Breast epithelium (tissue), 4 donors: ENCODE data around the gene TM2D1. TPM values are rescaled to one million over a fixed set of nuclear protein-coding genes. Genes with fewer than 3 reads are reported as not detected.

ENCODE experiments used
- DNase-seq, 2 donors: peaks; one replicate each; pipeline ENCODE4 v3.0.0-alpha.2; 2019; ENCODE audit warnings: low spot score in 2 of 2
- H3K27ac ChIP-seq, 2 donors: fragments of 200-600 bp; sonication (generic) in 1 of 2; one replicate each; pipeline ENCODE4 v1.5.1; 2016 to 2019; ENCODE audit warnings: mild to moderate bottlenecking in 1 of 2
- H3K27me3 ChIP-seq, 2 donors: fragments of 200-600 bp; sonication (generic) in 1 of 2; one replicate each; pipeline versions ENCODE4 v1.5.1 to v1.6.0; 2017 to 2019; ENCODE audit warnings: control low read depth in 1 of 2, mild to moderate bottlenecking in 1 of 2
- H3K36me3 ChIP-seq: fragments of 200-600 bp; one replicate; pipeline ENCODE4 v1.5.1; 2019
- H3K4me1 ChIP-seq, 2 donors: fragments of 200-600 bp; sonication (generic); one replicate each; pipeline ENCODE4 v1.5.1; 2016 to 2019; ENCODE audit warnings: control low read depth in 1 of 2
- H3K4me3 ChIP-seq, 3 donors: fragments of 200-600 bp; sonication (generic); 1 replicate in 2 of 3; 2 replicates in 1 of 3; pipeline ENCODE4 v1.5.1; 2016 to 2019; ENCODE audit warnings: mild to moderate bottlenecking in 3 of 3, moderate library complexity in 2 of 3
- H3K9me3 ChIP-seq, 2 donors: fragments of 200-600 bp; sonication (generic) in 1 of 2; one replicate each; pipeline ENCODE4 v1.5.1; 2016 to 2019; ENCODE audit warnings: control low read depth in 1 of 2
- CTCF ChIP-seq, 3 donors: fragments of 450-650 bp; IDR thresholded peaks; one replicate each; pipeline ENCODE4 v1.5.1; 2016 to 2017; ENCODE audit warnings: antibody characterized with exemption in 3 of 3, mild to moderate bottlenecking in 3 of 3, moderate library complexity in 3 of 3
- POLR2A ChIP-seq: fragments of 450-650 bp; IDR thresholded peaks from one replicate; pipeline ENCODE4 v1.6.1; 2016; ENCODE audit warnings: antibody characterized with exemption, mild to moderate bottlenecking, moderate library complexity
- POLR2AphosphoS5 ChIP-seq, 3 donors: sonication (generic); formaldehyde crosslinking; IDR thresholded peaks; one replicate each; pipeline ENCODE4 v1.6.1; 2017; ENCODE audit warnings: antibody characterized with exemption in 3 of 3
- intact Hi-C: fragments of 100-400 bp; cut with DNase I; formaldehyde crosslinking; loops from one replicate; pipeline ENCODE4 v1.15.1; 2023; ENCODE audit warnings: low total_unique reads
- total RNA-seq, 3 donors: library from RNA; depleted of rRNA; stranded (reverse); fragments of >200 nt; gene quantifications; one replicate each; pipeline ENCODE4 v1.1.0, GENCODE V29; 2016

Gene TM2D1
- 10 to 100 TPM; 65.4 to 85.9 (median 76.1) TPM for total RNA-seq

DNA sequence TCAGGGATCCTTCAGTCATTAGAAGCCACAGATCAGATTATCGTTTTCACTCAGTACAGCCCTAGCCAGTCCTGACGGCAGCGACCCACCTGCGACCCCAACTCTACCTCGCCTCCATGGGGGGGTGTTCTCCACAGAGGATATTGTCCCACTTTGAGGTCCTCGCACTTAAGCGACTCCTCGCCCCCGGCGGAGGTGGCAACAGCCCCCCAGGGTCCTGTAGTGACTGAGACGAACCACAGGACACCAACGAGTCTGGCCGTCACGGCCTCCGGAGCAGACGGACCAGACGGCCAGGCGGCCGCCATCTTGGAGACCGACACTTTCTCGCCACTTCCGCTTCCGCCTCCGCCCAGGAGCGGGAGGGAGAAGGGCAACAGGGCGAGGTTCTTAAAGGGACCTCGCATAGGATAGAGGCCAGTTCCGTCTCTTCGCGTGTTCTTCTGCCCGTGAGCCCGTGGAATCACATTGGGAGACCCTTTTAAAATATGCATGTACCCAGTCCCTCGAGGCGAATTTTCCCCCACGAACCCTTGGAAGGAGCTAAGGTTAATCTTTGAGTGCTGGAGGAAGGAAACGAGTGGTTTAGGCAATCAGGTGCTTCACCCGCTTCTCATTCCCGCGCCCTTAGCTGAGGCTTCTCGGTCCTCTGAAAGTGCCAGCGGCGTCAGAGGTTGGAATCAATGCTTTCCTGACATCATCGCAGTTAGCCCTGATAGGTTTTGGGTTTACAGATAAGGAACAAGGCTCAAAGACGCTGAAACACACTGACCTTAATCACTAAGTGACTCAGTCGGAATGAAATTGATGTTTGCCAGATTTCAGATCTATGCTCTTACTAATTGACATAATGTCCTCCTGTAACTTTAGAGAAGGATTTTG, at the start of gene TM2D1:
TSS of gene TM2D1 (minus strand) at position 329 of the 882 bp plus-strand sequence. CDS start at position 308, 21 bp downstream.
- peak within 1 kb of the TSS; percentile 94 to 96 for H3K27ac ChIP-seq
- peak; percentile 83 to 84 for DNase-seq
- H3K4me3 ChIP-seq, result peak within 1 kb of the TSS; percentile 93 to 100 (median 98)
- peak; percentile 97 to 98 (median 98) for TF ChIP-seq POLR2AphosphoS5 (IDR thresholded peaks at IDR 0.05)
- TF ChIP-seq POLR2A, result peak; percentile 87
- no peak for TF ChIP-seq CTCF (IDR thresholded peaks at IDR 0.05)
- H3K27me3 ChIP-seq, result no peaks in the 10 kb centered on the region
- H3K9me3 ChIP-seq, result no peaks in the 10 kb centered on the region
- H3K4me1 ChIP-seq, result peaks cover 0 to 9% of the 10 kb centered on the region in 2 donors
- intact Hi-C loops, result no loop called here
- H3K36me3 ChIP-seq, result no peaks in the 10 kb centered on the region

DNA sequence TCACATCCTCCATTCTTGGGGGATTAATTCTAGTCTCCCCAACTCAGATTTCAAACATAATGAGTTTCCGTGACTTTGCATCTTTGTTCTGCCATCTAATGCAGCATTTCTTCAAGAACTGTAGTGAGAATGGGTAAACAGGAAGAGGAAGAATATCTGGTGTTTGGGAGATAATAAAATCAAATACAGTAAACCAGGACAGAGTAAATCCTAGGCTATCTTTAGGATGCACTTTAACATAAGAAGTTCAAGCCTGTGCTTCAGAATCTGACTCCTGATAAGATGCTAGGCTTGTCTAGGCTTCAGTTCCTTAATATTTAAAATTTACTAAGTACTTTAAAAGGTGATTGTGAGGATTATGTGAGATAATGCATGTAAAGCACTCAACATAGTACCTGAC, 45.2 kb upstream of the TM2D1 start:
- Histone ChIP-seq H3K4me3 (no peak overlapping the region), H3K27ac (no peak overlapping the region), H3K4me1 (no peaks in the 10 kb centered on the region), H3K27me3 (no peaks in the 10 kb centered on the region), H3K36me3 (no peaks in the 10 kb centered on the region), H3K9me3 (no peaks in the 10 kb centered on the region)
- no peak for DNase-seq
- intact Hi-C loops, result no loop called here
- TF ChIP-seq CTCF (IDR thresholded peaks at IDR 0.05) (no peak), POLR2A (no peak), POLR2AphosphoS5 (IDR thresholded peaks at IDR 0.05) (no peak)

GRCh38 chr1:61757950-61758349, 33.0 kb upstream of the TM2D1 start:
- no peaks in the 10 kb centered on the region for H3K27me3 ChIP-seq

GRCh38 chr1:61756773-61757172, 31.8 kb upstream of the TM2D1 start:
- Histone ChIP-seq H3K4me3 (no peak overlapping the region), H3K27ac (no peak overlapping the region), H3K4me1 (no peaks in the 10 kb centered on the region), H3K9me3 (no peaks in the 10 kb centered on the region), H3K36me3 (no peaks in the 10 kb centered on the region), H3K27me3 (no peaks in the 10 kb centered on the region)
- intact Hi-C loops, result no loop called here
- no peak for DNase-seq
- TF ChIP-seq POLR2A (no peak), CTCF (IDR thresholded peaks at IDR 0.05) (no peak), POLR2AphosphoS5 (IDR thresholded peaks at IDR 0.05) (no peak)

More at GRCh38 chr1:61757950-61758349, 33.0 kb upstream of the TM2D1 start:
- H3K36me3 ChIP-seq, result no peaks in the 10 kb centered on the region
- TF ChIP-seq POLR2AphosphoS5 (IDR thresholded peaks at IDR 0.05), result no peak
- TF ChIP-seq POLR2A, result no peak
- no peak for TF ChIP-seq CTCF (IDR thresholded peaks at IDR 0.05)
- no peaks in the 10 kb centered on the region for H3K4me1 ChIP-seq
- no peaks in the 10 kb centered on the region for H3K9me3 ChIP-seq
- H3K27ac ChIP-seq, result no peak overlapping the region
- H3K4me3 ChIP-seq, result no peak overlapping the region
- no peak for DNase-seq
- intact Hi-C loops, result no loop called here

GRCh38 chr1:61754545-61754944, 29.6 kb upstream of the TM2D1 start:
- no peak for DNase-seq
- Histone ChIP-seq H3K36me3 (no peaks in the 10 kb centered on the region), H3K4me1 (no peaks in the 10 kb centered on the region), H3K27ac (no peak overlapping the region), H3K4me3 (no peak overlapping the region), H3K27me3 (no peaks in the 10 kb centered on the region), H3K9me3 (no peaks in the 10 kb centered on the region)
- TF ChIP-seq CTCF (IDR thresholded peaks at IDR 0.05) (no peak), POLR2AphosphoS5 (IDR thresholded peaks at IDR 0.05) (no peak), POLR2A (no peak)
- intact Hi-C loops, result no loop called here
